ENCODE results near the gene A1CF. TPM values are rescaled to one million over a fixed set of nuclear protein-coding genes. Genes with fewer than 3 reads are reported as not detected.

The A1CF gene
- polyA plus RNA-seq, 1 experiment, result not detected

Other genes with a start within 250 kb of the A1CF start
- gene ASAH2B, start 145.7 kb downstream of the A1CF start, polyA plus RNA-seq (2011; rRNA removed), result 4.6 and 4.8 TPM in 2 replicates
- gene PRKG1, start 188.9 kb upstream of the A1CF start, polyA plus RNA-seq (2011; rRNA removed), result 16.0 and 19.0 TPM in 2 replicates